ENCODE results near the gene EFEMP1.

EFEMP1 gene

DNA sequence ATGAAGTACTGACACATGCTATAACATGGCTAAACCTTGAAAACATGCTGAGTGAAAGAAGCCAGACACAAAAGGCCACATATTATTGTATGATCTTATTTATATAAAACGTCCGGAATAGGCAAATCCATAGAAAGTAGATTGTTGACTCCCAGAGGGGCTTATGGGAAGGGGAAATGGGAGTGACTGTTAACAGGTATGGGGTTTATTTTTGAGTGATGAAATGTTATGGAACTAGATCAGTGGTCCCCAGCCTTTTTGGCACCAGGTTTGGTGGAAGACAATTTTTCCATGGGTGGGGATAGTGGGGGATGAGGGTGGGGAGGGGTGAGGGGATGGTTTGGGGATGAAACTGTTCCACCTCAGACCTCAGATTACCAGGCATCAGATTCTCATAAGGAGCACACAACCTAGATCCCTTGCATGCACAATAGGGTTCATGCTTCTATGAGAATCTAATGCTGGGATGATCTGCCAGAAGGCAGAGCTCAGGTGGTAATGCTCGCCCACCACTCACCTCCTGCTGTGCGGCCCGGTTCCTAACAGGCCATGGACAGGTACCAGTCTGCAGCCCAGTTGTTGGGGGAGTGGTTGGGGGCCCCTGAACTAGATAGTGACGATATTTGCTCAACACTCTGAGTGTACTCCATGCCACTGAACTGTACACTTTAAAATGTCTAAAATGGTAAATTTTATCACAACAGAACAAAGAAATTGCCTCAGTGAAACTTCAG, 59.1 kb downstream of the EFEMP1 start:
- no peak overlapping the region for H3K4me3 ChIP-seq (replicated peaks; ENCODE audit: insufficient read depth, low read length)
- H3K27ac ChIP-seq (replicated peaks): no peak overlapping the region
- TF ChIP-seq GABPA (IDR thresholded peaks at IDR 0.05; ENCODE audit: low read depth): no peak
- no peak for TF ChIP-seq SPI1 (IDR thresholded peaks at IDR 0.05; ENCODE audit: borderline replicate concordance, low read depth)
- TF ChIP-seq POLR2AphosphoS5 (IDR thresholded peaks at IDR 0.05; ENCODE audit: low read depth): no peak
- TF ChIP-seq, protein P1, sequence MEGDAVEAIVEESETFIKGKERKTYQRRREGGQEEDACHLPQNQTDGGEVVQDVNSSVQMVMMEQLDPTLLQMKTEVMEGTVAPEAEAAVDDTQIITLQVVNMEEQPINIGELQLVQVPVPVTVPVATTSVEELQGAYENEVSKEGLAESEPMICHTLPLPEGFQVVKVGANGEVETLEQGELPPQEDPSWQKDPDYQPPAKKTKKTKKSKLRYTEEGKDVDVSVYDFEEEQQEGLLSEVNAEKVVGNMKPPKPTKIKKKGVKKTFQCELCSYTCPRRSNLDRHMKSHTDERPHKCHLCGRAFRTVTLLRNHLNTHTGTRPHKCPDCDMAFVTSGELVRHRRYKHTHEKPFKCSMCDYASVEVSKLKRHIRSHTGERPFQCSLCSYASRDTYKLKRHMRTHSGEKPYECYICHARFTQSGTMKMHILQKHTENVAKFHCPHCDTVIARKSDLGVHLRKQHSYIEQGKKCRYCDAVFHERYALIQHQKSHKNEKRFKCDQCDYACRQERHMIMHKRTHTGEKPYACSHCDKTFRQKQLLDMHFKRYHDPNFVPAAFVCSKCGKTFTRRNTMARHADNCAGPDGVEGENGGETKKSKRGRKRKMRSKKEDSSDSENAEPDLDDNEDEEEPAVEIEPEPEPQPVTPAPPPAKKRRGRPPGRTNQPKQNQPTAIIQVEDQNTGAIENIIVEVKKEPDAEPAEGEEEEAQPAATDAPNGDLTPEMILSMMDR (IDR thresholded peaks at IDR 0.05; ENCODE audit: insufficient read depth, low read length): no peak
- TF ChIP-seq, protein P2, sequence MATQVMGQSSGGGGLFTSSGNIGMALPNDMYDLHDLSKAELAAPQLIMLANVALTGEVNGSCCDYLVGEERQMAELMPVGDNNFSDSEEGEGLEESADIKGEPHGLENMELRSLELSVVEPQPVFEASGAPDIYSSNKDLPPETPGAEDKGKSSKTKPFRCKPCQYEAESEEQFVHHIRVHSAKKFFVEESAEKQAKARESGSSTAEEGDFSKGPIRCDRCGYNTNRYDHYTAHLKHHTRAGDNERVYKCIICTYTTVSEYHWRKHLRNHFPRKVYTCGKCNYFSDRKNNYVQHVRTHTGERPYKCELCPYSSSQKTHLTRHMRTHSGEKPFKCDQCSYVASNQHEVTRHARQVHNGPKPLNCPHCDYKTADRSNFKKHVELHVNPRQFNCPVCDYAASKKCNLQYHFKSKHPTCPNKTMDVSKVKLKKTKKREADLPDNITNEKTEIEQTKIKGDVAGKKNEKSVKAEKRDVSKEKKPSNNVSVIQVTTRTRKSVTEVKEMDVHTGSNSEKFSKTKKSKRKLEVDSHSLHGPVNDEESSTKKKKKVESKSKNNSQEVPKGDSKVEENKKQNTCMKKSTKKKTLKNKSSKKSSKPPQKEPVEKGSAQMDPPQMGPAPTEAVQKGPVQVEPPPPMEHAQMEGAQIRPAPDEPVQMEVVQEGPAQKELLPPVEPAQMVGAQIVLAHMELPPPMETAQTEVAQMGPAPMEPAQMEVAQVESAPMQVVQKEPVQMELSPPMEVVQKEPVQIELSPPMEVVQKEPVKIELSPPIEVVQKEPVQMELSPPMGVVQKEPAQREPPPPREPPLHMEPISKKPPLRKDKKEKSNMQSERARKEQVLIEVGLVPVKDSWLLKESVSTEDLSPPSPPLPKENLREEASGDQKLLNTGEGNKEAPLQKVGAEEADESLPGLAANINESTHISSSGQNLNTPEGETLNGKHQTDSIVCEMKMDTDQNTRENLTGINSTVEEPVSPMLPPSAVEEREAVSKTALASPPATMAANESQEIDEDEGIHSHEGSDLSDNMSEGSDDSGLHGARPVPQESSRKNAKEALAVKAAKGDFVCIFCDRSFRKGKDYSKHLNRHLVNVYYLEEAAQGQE (IDR thresholded peaks at IDR 0.05; ENCODE audit: insufficient replicate concordance, low read depth): no peak
- no peak for DNase-seq (ENCODE audit: low read depth in 1 of 2, low spot score in 1 of 2)
- no peaks in the 10 kb centered on the region for H3K27me3 ChIP-seq (ENCODE audit: insufficient read depth, poor library complexity, severe bottlenecking)

DNA sequence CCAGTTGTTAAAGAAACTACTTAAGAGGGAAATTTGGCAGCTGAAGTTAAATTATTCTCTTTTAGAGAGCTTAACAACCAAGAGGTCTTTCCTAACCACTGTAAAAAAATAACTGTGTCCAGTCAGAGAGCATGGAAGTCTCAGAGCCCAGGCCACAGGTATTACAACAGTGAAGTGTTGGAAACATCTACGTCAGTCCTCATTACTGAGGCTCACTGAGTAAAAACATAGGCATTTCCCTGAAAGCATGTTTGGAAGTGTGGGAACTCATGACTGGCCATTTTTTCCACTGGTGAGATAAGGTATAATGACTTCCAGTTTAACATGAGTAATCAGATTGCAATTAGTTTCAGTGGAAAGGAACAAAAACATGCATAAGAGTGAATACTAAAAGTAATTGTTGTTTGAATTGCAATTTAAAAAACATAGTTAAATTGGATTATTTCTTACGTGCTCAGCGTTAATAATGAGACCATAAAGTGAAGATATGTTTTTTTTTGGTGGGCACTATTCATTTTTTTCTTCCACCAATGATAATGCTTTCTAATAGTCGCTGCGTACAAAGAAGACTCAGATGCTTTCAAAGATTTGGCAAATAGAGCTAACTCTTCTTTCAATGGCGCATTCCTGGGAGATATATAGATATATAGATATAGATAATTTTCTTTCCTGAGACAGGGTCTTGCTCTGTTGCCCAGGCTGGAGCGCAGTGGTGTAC, 60.8 kb downstream of the EFEMP1 start:
- no peak overlapping the region for H3K27ac ChIP-seq (replicated peaks)
- TF ChIP-seq SPI1 (IDR thresholded peaks at IDR 0.05; ENCODE audit: borderline replicate concordance, low read depth) (no peak), POLR2AphosphoS5 (IDR thresholded peaks at IDR 0.05; ENCODE audit: low read depth) (no peak), GABPA (IDR thresholded peaks at IDR 0.05; ENCODE audit: low read depth) (no peak)
- TF ChIP-seq, protein P1 (IDR thresholded peaks at IDR 0.05; ENCODE audit: insufficient read depth, low read length): no peak
- TF ChIP-seq, protein P2 (IDR thresholded peaks at IDR 0.05; ENCODE audit: insufficient replicate concordance, low read depth): no peak
- no peak overlapping the region for H3K4me3 ChIP-seq (replicated peaks; ENCODE audit: insufficient read depth, low read length)
- no peak for DNase-seq (ENCODE audit: low read depth in 1 of 2, low spot score in 1 of 2)
- H3K27me3 ChIP-seq (ENCODE audit: insufficient read depth, poor library complexity, severe bottlenecking): no peaks in the 10 kb centered on the region

DNA sequence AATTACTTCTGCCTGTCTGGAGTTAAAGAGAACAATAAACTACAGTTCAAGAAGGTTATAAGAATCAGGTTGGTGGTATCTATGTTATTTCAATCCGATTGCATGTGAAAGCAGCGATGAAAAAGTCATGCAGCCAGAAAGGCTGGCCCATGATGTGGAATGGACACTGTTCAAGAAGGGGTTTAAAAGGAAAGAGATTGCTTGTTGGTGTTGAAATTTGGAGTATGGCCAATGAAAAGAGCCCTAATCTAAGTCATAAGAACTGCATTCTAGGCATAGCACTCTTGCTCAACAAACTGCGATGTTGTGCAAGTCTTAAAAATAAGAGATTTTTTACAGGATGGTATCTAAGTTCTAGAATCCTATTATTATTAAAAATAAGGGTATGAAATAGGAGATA, 61.3 kb downstream of the EFEMP1 start:
- H3K27me3 ChIP-seq (ENCODE audit: insufficient read depth, poor library complexity, severe bottlenecking): no peaks in the 10 kb centered on the region
- TF ChIP-seq, protein P2 (IDR thresholded peaks at IDR 0.05; ENCODE audit: insufficient replicate concordance, low read depth): no peak
- no peak for TF ChIP-seq POLR2AphosphoS5 (IDR thresholded peaks at IDR 0.05; ENCODE audit: low read depth)
- TF ChIP-seq, protein P1 (IDR thresholded peaks at IDR 0.05; ENCODE audit: insufficient read depth, low read length): no peak
- TF ChIP-seq GABPA (IDR thresholded peaks at IDR 0.05; ENCODE audit: low read depth): no peak
- TF ChIP-seq SPI1 (IDR thresholded peaks at IDR 0.05; ENCODE audit: borderline replicate concordance, low read depth): no peak
- H3K4me3 ChIP-seq (replicated peaks; ENCODE audit: insufficient read depth, low read length): no peak overlapping the region
- no peak overlapping the region for H3K27ac ChIP-seq (replicated peaks)
- DNase-seq (ENCODE audit: low read depth in 1 of 2, low spot score in 1 of 2): no peak

Measured in HL-60 (cell line).